DMS153 (cell line): Measurements from ENCODE around the gene FRA10AC1.

Source experiments
- DNase-seq: peaks from one replicate; lab custom pipeline; 2025; lab: John Stamatoyannopoulos, UW

FRA10AC1 gene

GRCh38 chr10:93629647-93630305 is 72.6 kb downstream of the FRA10AC1 start:
- no peak for DNase-seq

GRCh38 chr10:93628858-93629257 is 73.5 kb downstream of the FRA10AC1 start:
- no peak for DNase-seq

GRCh38 chr10:93622942-93623341 is 79.5 kb downstream of the FRA10AC1 start:
- no peak for DNase-seq

- DNase-seq, result no peak
These were observed 81.5 kb downstream of the FRA10AC1 start for GRCh38 chr10:93620925-93621324.
